Measurements from ENCODE around the gene ABAT. TPM values are rescaled to one million over a fixed set of nuclear protein-coding genes. Genes with fewer than 3 reads are reported as not detected.

The ABAT gene
- total and polyA plus RNA-seq, 10 of the 15 experiments (the other 5 are each of a cell fraction or from before 2014, with no cell fraction given): 1.0 to 10.6 (median 1.9) TPM

GRCh38 chr16:8647721-8648318 lies 26.6 kb upstream of the ABAT start:
- no peak for ATAC-seq
- Histone ChIP-seq H3K9me3 (replicated peaks; ENCODE audit: control insufficient read depth, insufficient read depth, low read length) (no peaks in the 10 kb centered on the region), H3K4me1 (ENCODE audit: control insufficient read depth, insufficient read depth, low read length) (no peaks in the 10 kb centered on the region), H3K36me3 (ENCODE audit: control insufficient read depth in 2 of 2, insufficient read depth in 2 of 2, low read length in 1 of 2) (peaks cover 9 to 10% of the 10 kb centered on the region in 2 experiments), H3K4me3 (no peak overlapping the region), H3K27me3 (replicated peaks in 1 of 2; ENCODE audit: control insufficient read depth in 2 of 2, insufficient read depth in 2 of 2, low read length in 1 of 2) (no peaks in the 10 kb centered on the region), H3K27ac (ENCODE audit: control insufficient read depth, insufficient read depth) (no peak overlapping the region), H3K4me2 (ENCODE audit: control insufficient read depth, insufficient read depth) (no peak overlapping the region), H3K79me2 (ENCODE audit: control insufficient read depth, insufficient read depth, low read length) (no peaks in the 10 kb centered on the region), H2AFZ (ENCODE audit: control insufficient read depth, low read depth, low read length) (no peak overlapping the region), H4K20me1 (ENCODE audit: control insufficient read depth, insufficient read depth) (no peaks in the 10 kb centered on the region), H3K9ac (ENCODE audit: control insufficient read depth, insufficient read depth, low read length) (no peak overlapping the region)
- intact Hi-C loops (cut with micrococcal nuclease; ENCODE audit: unreplicated experiment): no loop called here
- 74% methylated on average over 9 of the region's 9 CpGs for WGBS (ENCODE audit: insufficient coverage, insufficient replicate concordance, low lambda C conversion rate, missing lambda C conversion rate)
- ChIA-PET RAD21 (ENCODE audit: unreplicated experiment) (no interaction called here), CTCF (no interaction called here), POLR2A (no interaction called here), SMC1A (ENCODE audit: uncharacterized antibody, unreplicated experiment) (interaction anchor here (0.8 kb wide), 1 partner anchor 15 kb away, joined by 3 read pairs; no protein-coding TSS in a partner anchor)
- no peak for TF ChIP-seq JUND (IDR thresholded peaks at IDR 0.05; ENCODE audit: low read depth, low read length)
- TF ChIP-seq IKZF1 (conservative IDR thresholded peaks at IDR 0.05): no peak
- no peak for TF ChIP-seq DPF2 (IDR thresholded peaks at IDR 0.05)
- FAIRE-seq: no peak
- in situ Hi-C loops (cut with MboI): no loop called here
- DNase-seq (ENCODE audit: low read depth, low spot score): no peak
- no TSS peak for BruUV-seq (replicated peaks)

DNA sequence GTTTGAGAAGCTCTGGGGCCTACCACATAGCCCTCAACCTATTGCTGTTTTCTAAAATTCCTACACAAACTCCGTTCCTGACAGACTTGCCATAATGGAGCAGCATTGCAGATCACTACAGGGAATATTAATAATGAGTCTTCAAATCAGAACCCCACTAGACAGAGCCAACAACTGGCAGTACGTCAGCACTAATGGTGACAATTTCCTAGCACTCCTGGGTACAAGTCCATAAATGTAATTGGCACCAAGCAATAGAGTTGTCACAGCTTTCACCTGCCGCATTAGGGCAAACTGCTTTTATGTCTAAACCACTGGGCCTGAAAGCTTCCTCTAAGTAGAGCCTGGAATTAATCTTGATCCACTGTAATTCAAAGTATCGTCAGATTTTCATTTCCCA lies 25.5 kb upstream of the ABAT start:
- no peak overlapping the region for H3K27ac ChIP-seq (ENCODE audit: control insufficient read depth, insufficient read depth)
- no peaks in the 10 kb centered on the region for H3K27me3 ChIP-seq (replicated peaks in 1 of 2; ENCODE audit: control insufficient read depth in 2 of 2, insufficient read depth in 2 of 2, low read length in 1 of 2)
- no TSS peak for BruUV-seq (replicated peaks)
- in situ Hi-C loops (cut with MboI) (no loop called here), intact Hi-C loops (cut with micrococcal nuclease; ENCODE audit: unreplicated experiment) (no loop called here)
- H3K4me2 ChIP-seq (ENCODE audit: control insufficient read depth, insufficient read depth): no peak overlapping the region
- no peak overlapping the region for H2AFZ ChIP-seq (ENCODE audit: control insufficient read depth, low read depth, low read length)
- H3K9ac ChIP-seq (ENCODE audit: control insufficient read depth, insufficient read depth, low read length): no peak overlapping the region
- POLR2A ChIA-PET: no interaction called here
- no peak for TF ChIP-seq ZBED1 (IDR thresholded peaks at IDR 0.05; ENCODE audit: borderline replicate concordance)
- H3K4me3 ChIP-seq: no peak overlapping the region
- H3K9me3 ChIP-seq (replicated peaks; ENCODE audit: control insufficient read depth, insufficient read depth, low read length): peaks cover under 1% of the 10 kb centered on the region; the same call in 2 of the 3 replicates
- CTCF ChIA-PET: no interaction called here
- 100% methylated on average over 4 of the region's 4 CpGs for WGBS (ENCODE audit: insufficient coverage, insufficient replicate concordance, low lambda C conversion rate, missing lambda C conversion rate)
- RAD21 ChIA-PET (ENCODE audit: unreplicated experiment): no interaction called here
- SMC1A ChIA-PET (ENCODE audit: uncharacterized antibody, unreplicated experiment): no interaction called here
- no peaks in the 10 kb centered on the region for H3K4me1 ChIP-seq (ENCODE audit: control insufficient read depth, insufficient read depth, low read length)
- FAIRE-seq (no peak), ATAC-seq (no peak), DNase-seq (ENCODE audit: low read depth, low spot score) (no peak)
- H3K79me2 ChIP-seq (ENCODE audit: control insufficient read depth, insufficient read depth, low read length): no peaks in the 10 kb centered on the region
- no peaks in the 10 kb centered on the region for H4K20me1 ChIP-seq (ENCODE audit: control insufficient read depth, insufficient read depth)
- H3K36me3 ChIP-seq (ENCODE audit: control insufficient read depth in 2 of 2, insufficient read depth in 2 of 2, low read length in 1 of 2): peaks cover 8 to 9% of the 10 kb centered on the region in 2 experiments

Data from GM12878 (cell line).